Karpas-422 (cell line): ENCODE measurements around the gene TEX44. TPM values are rescaled to one million over a fixed set of nuclear protein-coding genes. Genes with fewer than 3 reads are reported as not detected.
"Not testable (repeated sequence)": the region's sequence is repeated elsewhere in the genome, so short reads cannot be mapped to it uniquely, and the experiment has no call there.

Experiments used
- DNase-seq: peaks from one replicate; pipeline ENCODE4 v3.0.0-alpha.2; 2015
- H2AFZ ChIP-seq: fragments of 200-600 bp; sonication (generic); 2 replicates; pipeline ENCODE4 v1.6.1; 2014; ENCODE audit warnings: antibody characterized with exemption, low read length, mixed read lengths
- H3K27ac ChIP-seq: fragments of 200-600 bp; sonication (generic); 2 replicates; pipeline ENCODE4 v1.5.1; 2014; ENCODE audit warnings: mild to moderate bottlenecking, low read length, moderate library complexity
- H3K27me3 ChIP-seq: fragments of 200-600 bp; sonication (generic); 2 replicates; pipeline ENCODE4 v1.6.1; 2014; ENCODE audit warnings: low read length, mixed read lengths
- H3K36me3 ChIP-seq: fragments of 200-600 bp; sonication (generic); 2 replicates; pipeline ENCODE4 v1.6.1; 2014; ENCODE audit warnings: low read length, mixed read lengths; ENCODE audit not compliant: insufficient read depth
- H3K4me1 ChIP-seq: fragments of 200-600 bp; sonication (generic); 2 replicates; pipeline ENCODE4 v1.6.1; 2014; ENCODE audit warnings: mild to moderate bottlenecking, low read length, mixed read lengths
- H3K4me2 ChIP-seq: fragments of 200-600 bp; sonication (generic); 2 replicates; pipeline ENCODE4 v1.6.1; 2014; ENCODE audit warnings: low read length, low read depth, mild to moderate bottlenecking; ENCODE audit not compliant: poor library complexity, severe bottlenecking
- H3K4me3 ChIP-seq: fragments of 200-600 bp; sonication (generic); 2 replicates; pipeline ENCODE4 v1.5.1; 2014; ENCODE audit warnings: mild to moderate bottlenecking, antibody characterized with exemption, low read length, mixed read lengths
- H3K79me2 ChIP-seq: fragments of 200-600 bp; sonication (generic); 2 replicates; pipeline ENCODE4 v1.6.1; 2014; ENCODE audit warnings: mild to moderate bottlenecking, low read length, mixed read lengths
- H3K9ac ChIP-seq: fragments of 200-600 bp; sonication (generic); 2 replicates; pipeline ENCODE4 v1.6.0; 2014; ENCODE audit warnings: low read length
- H3K9me2 ChIP-seq: fragments of 200-600 bp; sonication (generic), shearing (Covaris generic); replicated peaks from 2 replicates; pipeline ENCODE4 v1.6.0; 2014; ENCODE audit warnings: mild to moderate bottlenecking, low read length, moderate library complexity; ENCODE audit not compliant: insufficient read depth
- H3K9me3 ChIP-seq: fragments of 300-700, 200-600 bp; sonication (generic); 2 replicates; pipeline ENCODE4 v1.6.1; 2014; ENCODE audit warnings: low read length, mixed read lengths
- H4K20me1 ChIP-seq: fragments of 200-600 bp; sonication (generic); 2 replicates; pipeline ENCODE4 v1.6.1; 2014; ENCODE audit warnings: mild to moderate bottlenecking, antibody characterized with exemption, low read length, low read depth; ENCODE audit not compliant: insufficient read depth
- total RNA-seq: library from RNA; depleted of rRNA; stranded (reverse); fragments of >200 nt; shearing (Covaris generic); gene quantifications from 2 replicates; pipeline ENCODE4 v1.2.3, GENCODE V29; 2014; ENCODE audit warnings: low replicate concordance

TEX44 gene
- total RNA-seq, 1 experiment from 2014 or later = not detected

- DNase-seq = no peak
- no peaks in the 10 kb centered on the region for H3K9me3 ChIP-seq
These were observed 16.2 kb upstream of the TEX44 start for GRCh38 chr2:231576465-231576864.

GRCh38 chr2:231578655-231579054, 14.0 kb upstream of the TEX44 start:
- DNase-seq, H3K9me3 ChIP-seq, H3K27ac ChIP-seq, H3K36me3 ChIP-seq, H3K79me2 ChIP-seq, H3K9me2 ChIP-seq, H3K4me2 ChIP-seq, H3K4me1 ChIP-seq, H4K20me1 ChIP-seq, H3K4me3 ChIP-seq, H2AFZ ChIP-seq, H3K9ac ChIP-seq, H3K27me3 ChIP-seq: not testable (repeated sequence)

More at GRCh38 chr2:231576465-231576864, 16.2 kb upstream of the TEX44 start:
- Histone ChIP-seq H2AFZ (no peak overlapping the region), H3K36me3 (no peaks in the 10 kb centered on the region), H3K79me2 (no peaks in the 10 kb centered on the region), H3K4me3 (no peak overlapping the region), H3K27ac (no peak overlapping the region), H3K9ac (no peak overlapping the region), H3K4me1 (peaks cover 5% of the 10 kb centered on the region), H3K27me3 (no peaks in the 10 kb centered on the region), H3K9me2 (no peaks in the 10 kb centered on the region), H3K4me2 (no peak overlapping the region), H4K20me1 (no peaks in the 10 kb centered on the region)

DNA sequence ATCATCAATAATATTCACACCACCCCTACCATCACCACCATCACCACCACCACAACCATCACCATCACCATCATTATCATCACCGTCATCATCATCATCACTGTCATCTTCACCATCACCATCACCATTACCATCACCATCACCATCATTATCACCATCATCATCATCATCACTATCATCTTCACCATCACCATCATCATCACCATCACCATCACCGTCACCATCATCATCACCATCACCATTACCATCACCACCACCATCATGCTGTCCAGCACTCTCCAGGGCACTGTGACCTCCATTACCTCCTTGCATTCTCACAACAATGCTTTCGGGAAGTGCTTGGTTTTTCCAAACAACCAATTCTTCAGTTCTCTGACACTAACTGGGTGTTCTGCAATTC, 13.1 kb upstream of the TEX44 start:
- H3K4me3 ChIP-seq = no peak overlapping the region

GRCh38 chr2:231581328-231581727, 11.3 kb upstream of the TEX44 start:
- Histone ChIP-seq H3K4me3 (no peak overlapping the region), H3K9me2 (no peaks in the 10 kb centered on the region), H3K9ac (no peak overlapping the region), H3K27me3 (no peaks in the 10 kb centered on the region), H3K4me2 (no peak overlapping the region), H3K9me3 (no peaks in the 10 kb centered on the region), H3K36me3 (no peaks in the 10 kb centered on the region), H3K27ac (no peak overlapping the region), H3K4me1 (no peaks in the 10 kb centered on the region), H3K79me2 (no peaks in the 10 kb centered on the region), H2AFZ (no peak overlapping the region), H4K20me1 (no peaks in the 10 kb centered on the region)
- no peak for DNase-seq

More for the DNA sequence above, 13.1 kb upstream of the TEX44 start:
- Histone ChIP-seq H3K27ac (no peak overlapping the region), H3K79me2 (no peaks in the 10 kb centered on the region), H3K4me2 (no peak overlapping the region), H2AFZ (no peak overlapping the region), H3K9me2 (no peaks in the 10 kb centered on the region), H3K27me3 (no peaks in the 10 kb centered on the region), H3K9ac (no peak overlapping the region), H3K9me3 (no peaks in the 10 kb centered on the region), H3K36me3 (no peaks in the 10 kb centered on the region), H3K4me1 (no peaks in the 10 kb centered on the region), H4K20me1 (no peaks in the 10 kb centered on the region)
- no peak for DNase-seq

DNA sequence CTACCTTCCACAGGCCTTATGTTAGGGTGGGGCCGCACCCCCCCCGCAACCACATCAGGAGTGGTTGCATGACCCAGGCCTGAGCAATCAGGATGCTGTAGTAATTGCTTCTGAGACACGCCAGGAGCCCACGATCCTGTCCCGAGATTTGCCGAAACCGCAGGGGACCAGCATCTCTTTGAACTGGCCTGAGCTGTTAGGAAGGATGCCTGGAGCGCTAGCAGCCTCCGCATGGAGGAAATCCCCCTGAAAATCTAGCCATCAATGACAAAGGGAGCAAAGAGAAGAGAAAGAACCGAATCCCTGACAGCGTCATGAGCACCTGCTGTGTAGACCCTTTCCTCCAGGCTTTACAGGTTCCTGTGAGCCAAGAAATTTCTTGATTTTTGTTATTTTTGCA, 8.7 kb upstream of the TEX44 start:
- Histone ChIP-seq H3K4me1 (no peaks in the 10 kb centered on the region), H3K4me3 (no peak overlapping the region), H3K36me3 (no peaks in the 10 kb centered on the region), H3K9ac (no peak overlapping the region), H3K27ac (no peak overlapping the region), H4K20me1 (no peaks in the 10 kb centered on the region), H3K9me2 (no peaks in the 10 kb centered on the region), H3K4me2 (no peak overlapping the region), H2AFZ (no peak overlapping the region), H3K27me3 (no peaks in the 10 kb centered on the region), H3K9me3 (no peaks in the 10 kb centered on the region), H3K79me2 (no peaks in the 10 kb centered on the region)
- no peak for DNase-seq

DNA sequence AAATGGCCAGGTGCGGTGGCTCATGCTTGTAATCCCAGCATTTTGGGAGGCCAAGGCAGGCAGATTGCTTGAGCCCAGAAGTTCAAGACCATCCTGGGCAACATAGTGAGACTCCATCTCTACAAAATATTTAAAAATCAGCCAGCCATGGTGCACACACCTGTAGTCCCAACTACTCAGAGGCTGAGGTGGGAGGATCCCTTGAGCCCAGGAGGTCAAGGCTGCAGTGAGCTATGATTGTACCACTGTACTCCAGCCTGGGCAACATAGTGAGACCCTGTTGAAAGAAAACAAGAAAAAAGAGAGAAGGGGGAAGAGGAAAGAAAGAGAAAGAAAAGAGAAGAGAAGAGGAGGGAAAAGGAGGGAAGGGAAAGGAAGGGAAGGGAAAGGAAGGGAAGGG, 4.9 kb upstream of the TEX44 start:
- not testable (repeated sequence) for H4K20me1 ChIP-seq, H3K79me2 ChIP-seq, H2AFZ ChIP-seq, H3K9me2 ChIP-seq, H3K27ac ChIP-seq, H3K9ac ChIP-seq, H3K9me3 ChIP-seq, H3K4me1 ChIP-seq, H3K4me2 ChIP-seq, H3K36me3 ChIP-seq, DNase-seq, H3K4me3 ChIP-seq, H3K27me3 ChIP-seq

- no peaks in the 10 kb centered on the region for H3K27me3 ChIP-seq
- H3K9ac ChIP-seq = no peak overlapping the region
- no peaks in the 10 kb centered on the region for H3K9me2 ChIP-seq
- no peaks in the 10 kb centered on the region for H3K79me2 ChIP-seq
- H3K4me2 ChIP-seq = no peak overlapping the region
- H3K4me1 ChIP-seq = no peaks in the 10 kb centered on the region
- H4K20me1 ChIP-seq = no peaks in the 10 kb centered on the region
- DNase-seq = no peak
- H3K9me3 ChIP-seq = no peaks in the 10 kb centered on the region
- H2AFZ ChIP-seq = no peak overlapping the region
- H3K4me3 ChIP-seq = no peak overlapping the region
- H3K36me3 ChIP-seq = no peaks in the 10 kb centered on the region
- no peak overlapping the region for H3K27ac ChIP-seq
These were observed 3.0 kb upstream of the TEX44 start for GRCh38 chr2:231589656-231590055.

DNA sequence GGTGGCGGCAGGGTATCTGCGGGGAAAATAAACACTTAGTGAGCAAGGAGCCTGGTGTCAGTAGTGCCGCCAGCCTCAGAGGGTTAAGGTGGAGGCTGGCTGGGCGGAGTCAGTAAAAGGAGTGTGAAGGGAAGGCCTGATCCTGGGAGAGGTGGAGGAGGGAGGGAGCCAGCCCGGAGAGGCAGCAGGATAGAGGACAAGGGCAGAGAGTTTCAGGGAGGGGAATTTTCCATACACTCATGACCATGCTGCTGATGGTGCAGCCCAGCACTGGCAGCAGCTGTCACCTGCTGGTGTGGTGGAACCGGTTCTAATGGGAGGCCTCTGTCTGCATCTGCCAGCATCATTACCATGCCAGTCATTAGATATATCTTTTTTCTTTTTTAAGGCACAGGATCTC, 2.0 kb upstream of the TEX44 start:
- H3K27me3 ChIP-seq = no peaks in the 10 kb centered on the region
- no peak overlapping the region for H3K9ac ChIP-seq
- no peak overlapping the region for H3K4me2 ChIP-seq
- peak; percentile 30 for DNase-seq
- no peaks in the 10 kb centered on the region for H3K79me2 ChIP-seq
- no peaks in the 10 kb centered on the region for H3K4me1 ChIP-seq
- H3K9me2 ChIP-seq = no peaks in the 10 kb centered on the region
- H3K36me3 ChIP-seq = no peaks in the 10 kb centered on the region
- no peaks in the 10 kb centered on the region for H4K20me1 ChIP-seq
- H2AFZ ChIP-seq = no peak overlapping the region
- H3K4me3 ChIP-seq = no peak overlapping the region
- no peaks in the 10 kb centered on the region for H3K9me3 ChIP-seq
- H3K27ac ChIP-seq = no peak overlapping the region

DNA sequence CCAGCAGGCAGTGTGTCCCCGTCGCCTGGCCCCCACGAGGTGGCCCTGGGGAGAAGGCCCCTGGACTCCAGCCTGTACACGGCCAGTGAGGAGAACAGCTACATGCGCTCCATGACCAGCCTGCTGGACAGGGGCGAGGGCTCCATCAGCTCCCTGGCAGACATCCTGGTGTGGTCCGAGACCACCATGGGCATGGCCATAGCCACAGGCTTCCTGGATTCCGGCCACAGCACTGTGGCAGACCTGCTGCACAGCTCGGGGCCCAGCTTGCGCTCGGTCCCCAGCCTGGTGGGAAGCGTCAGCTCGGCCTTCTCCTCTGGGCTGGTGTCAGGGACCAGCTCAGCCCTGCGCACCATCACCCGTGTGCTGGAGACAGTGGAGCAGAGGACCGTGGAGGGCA, 1.0 kb downstream of the TEX44 start:
- Histone ChIP-seq H2AFZ (no peak overlapping the region), H3K9me2 (no peaks in the 10 kb centered on the region), H3K36me3 (no peaks in the 10 kb centered on the region), H3K27me3 (no peaks in the 10 kb centered on the region), H3K79me2 (no peaks in the 10 kb centered on the region), H3K4me2 (no peak overlapping the region), H4K20me1 (no peaks in the 10 kb centered on the region), H3K9ac (no peak overlapping the region), H3K9me3 (no peaks in the 10 kb centered on the region), H3K27ac (no peak overlapping the region), H3K4me3 (no peak overlapping the region), H3K4me1 (no peaks in the 10 kb centered on the region)
- no peak for DNase-seq
